ENCODE measurements around the gene SUGCT.

Gene SUGCT

DNA sequence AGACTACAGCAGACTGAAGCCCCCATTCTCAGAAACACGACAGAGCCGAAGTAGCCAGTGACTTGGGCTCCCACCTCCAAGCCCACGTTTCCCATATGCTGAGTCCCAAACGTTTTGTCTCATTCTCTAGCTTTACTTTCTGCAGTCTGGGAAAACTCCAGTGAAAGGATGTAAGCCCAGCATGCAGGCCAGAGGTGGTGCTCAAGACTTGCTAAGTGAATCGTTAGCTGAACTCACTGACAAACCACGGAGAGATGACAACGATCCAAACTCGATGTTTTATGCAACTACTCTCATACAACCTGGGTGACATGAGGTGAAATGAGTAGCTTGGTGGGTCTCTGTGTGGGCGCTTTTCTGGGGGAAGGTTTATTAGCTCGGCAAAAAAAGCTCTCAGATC, 731.8 kb downstream of the SUGCT start:
- DNase-seq (ENCODE audit: low read depth in 2 of 2): no peak

DNA sequence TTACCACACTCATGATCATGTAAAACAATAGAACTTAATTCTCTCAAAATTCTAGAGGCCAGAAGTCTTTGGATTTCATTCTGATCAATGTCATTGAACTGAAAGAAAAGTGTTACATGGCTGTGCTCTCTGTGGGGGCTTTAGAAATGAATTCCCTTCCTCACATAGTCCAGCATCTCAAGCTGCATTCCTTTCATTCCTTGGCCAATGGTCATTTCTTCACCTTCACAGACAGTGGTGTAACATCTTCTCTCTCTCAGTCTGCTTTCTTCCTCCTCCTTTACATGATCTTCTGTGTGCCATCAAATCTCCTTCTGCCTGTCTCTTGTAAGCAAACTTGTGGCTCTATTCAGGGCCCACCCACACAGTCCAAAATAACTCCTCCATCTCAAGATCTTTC, 735.3 kb downstream of the SUGCT start:
- DNase-seq (ENCODE audit: low read depth in 2 of 2): no peak

DNA sequence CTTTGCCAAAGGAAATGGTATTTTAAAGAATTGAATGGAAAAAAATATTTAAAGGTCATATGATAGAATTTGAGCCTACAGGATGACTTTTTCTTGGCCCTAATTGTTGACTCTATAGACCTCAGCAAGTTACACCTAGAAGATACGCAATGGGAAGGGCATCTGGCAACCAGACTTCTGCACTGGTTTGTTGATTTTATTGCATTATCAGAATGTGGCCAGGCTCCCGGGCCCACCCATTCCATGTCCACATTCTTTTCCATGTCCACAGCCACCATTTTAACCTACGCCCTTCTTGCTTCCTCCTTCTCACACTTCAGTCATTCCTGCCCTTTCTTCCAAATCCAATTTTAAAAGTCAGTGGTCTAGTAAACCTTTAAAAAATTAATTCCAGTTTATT, 738.4 kb downstream of the SUGCT start:
- DNase-seq (ENCODE audit: low read depth in 2 of 2): no peak

DNA sequence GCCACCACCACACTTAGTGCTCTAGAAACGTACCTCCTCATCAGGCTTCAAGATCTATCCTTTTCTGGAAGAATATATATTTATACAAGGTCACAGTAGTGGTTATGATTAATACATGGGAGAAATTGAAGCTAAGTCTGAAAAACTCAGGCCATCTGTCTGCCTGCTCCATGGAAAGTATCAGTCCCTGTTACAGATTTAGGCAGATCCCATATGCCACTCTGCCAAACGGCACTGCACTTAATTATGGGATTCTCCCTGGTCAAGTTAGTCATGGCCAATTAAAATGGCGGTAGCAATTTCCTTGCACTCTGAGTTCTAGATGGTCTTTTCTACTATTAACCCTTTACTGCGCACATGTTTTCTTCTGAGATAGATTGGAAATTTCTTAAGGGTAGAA, 740.0 kb downstream of the SUGCT start:
- DNase-seq (ENCODE audit: low read depth in 2 of 2): no peak

- no peak for DNase-seq (ENCODE audit: low read depth in 2 of 2)
These were observed 741.8 kb downstream of the SUGCT start for GRCh38 chr7:40876601-40877000.

DNA sequence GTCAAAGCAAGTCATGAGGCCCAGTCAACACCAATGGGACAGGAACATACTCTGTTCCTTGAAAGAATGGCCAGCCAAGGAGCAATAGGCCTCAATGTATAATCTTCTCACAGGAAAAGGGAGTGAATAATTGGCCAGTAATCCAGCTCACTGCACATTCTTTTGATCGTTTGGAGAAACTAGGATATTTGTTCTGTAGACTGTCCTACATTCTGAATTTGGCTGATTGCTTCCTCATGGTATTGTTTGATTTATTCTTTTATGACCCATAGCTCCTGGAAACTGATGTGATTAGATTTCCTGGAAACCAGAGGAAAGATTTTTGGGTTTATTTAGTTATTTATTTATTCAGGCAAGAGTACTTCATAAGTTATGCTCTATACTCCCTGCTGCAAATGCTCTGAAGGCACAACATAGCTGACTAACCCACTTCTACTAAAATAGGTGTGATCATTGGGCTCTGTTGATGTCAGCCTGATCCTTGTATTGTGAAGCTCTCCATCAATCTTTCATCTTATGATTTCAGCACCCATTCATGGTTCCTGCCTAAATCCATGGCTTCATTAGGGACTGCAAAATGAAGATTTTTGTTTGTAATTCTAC, 745.2 kb downstream of the SUGCT start:
- DNase-seq (ENCODE audit: low read depth in 2 of 2): no peak

GRCh38 chr7:40880581-40880980, 745.8 kb downstream of the SUGCT start:
- DNase-seq (ENCODE audit: low read depth in 2 of 2): no peak

DNA sequence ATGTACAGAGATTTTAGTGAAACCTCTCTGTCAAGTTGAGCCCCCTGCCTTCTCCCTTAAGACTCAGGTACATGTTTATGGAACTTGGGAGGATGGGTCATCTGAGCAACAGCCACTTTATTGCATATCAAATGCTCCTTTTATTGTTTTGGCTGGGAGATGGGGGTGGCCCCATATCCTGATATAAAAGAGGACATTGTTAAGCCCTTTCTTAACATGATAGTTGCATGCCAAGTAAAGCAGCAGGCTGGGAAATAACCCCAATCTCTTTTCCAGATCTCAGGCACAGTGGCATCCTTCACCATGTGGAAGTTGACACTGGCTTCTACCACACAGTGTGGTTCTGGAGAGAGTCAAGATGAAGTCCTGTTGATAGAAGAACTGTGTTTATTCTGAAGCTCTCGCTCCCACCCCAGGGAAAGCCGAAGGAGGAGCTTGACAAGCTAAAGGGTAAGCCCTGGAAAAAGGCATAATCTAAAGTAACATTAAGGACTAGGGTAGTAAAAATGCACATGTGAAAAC, 746.7 kb downstream of the SUGCT start:
- DNase-seq (ENCODE audit: low read depth in 2 of 2): no peak

DNA sequence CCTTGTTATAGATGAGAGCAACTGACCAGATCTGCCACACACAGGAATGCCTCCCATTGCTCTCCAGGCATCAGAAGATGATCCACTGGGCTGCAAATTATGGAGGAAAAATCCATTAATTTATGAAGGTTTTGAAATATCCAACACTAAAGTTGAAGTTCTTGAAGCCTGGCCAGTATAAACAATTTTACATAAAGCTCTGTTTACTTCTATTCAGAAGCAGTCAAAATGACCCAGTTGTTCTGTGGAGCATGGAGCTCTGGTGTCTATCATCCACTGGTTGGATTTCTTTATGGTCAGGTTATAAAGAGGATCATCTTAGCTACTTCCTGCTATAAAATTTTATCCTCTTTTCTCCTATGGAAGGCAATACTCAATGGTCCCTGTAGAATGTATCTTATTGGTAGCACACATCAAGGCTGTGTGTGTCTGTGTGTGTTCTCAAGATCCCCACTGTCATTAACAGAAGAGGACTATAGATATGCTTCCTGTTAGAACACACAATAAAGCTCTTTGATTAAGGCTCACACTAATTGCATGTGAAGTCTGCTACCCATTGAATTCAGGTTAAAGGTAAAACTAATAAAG, 747.4 kb downstream of the SUGCT start:
- DNase-seq (ENCODE audit: low read depth in 2 of 2): no peak

DNA sequence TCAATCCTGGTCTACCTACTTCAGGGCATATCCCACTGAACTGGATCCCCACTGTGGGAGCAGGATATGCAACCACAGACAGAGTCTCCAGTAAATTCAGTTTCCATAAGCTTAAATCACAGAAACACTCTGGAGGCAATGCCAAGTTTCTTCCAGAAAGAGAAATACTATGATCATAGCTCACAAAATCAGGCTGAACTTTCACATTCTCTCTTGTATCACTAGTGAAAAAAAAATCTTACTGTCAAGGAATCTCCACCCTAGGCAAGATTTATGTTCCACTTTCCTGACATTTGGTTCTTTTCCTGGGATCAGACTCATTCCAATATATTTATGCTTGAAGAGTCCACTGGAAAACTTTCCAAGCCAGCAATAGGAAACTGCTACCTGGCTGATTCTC, 749.0 kb downstream of the SUGCT start:
- no peak for DNase-seq (ENCODE audit: low read depth in 2 of 2)

GRCh38 chr7:40884241-40884640, 749.4 kb downstream of the SUGCT start:
- DNase-seq (ENCODE audit: low read depth in 2 of 2): no peak

GRCh38 chr7:40885503-40885902, 750.7 kb downstream of the SUGCT start:
- DNase-seq (ENCODE audit: low read depth in 2 of 2): no peak

GRCh38 chr7:40887099-40887498, 752.3 kb downstream of the SUGCT start:
- no peak for DNase-seq (ENCODE audit: low read depth in 2 of 2)

DNA sequence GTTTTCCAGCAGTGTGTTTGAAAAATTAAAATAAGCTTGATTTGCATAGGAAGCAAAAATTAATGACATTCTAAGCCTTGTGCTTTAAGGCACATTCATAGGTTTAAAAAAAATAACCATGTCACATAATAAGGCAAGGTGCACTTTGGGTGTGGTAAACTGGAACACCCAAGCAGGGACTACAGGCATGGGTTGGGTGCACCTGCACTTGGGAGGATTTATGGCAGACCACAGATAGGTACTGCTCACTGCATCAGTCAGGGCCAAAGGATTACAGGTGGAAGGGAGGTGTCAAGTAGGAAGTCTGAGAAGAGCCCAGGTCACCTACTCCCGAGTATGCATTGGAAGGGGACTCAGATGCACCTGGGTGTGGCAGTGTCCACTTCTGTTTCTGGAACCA, 753.7 kb downstream of the SUGCT start:
- DNase-seq (ENCODE audit: low read depth in 2 of 2): no peak

- DNase-seq (ENCODE audit: low read depth in 2 of 2): no peak
These were observed 754.3 kb downstream of the SUGCT start for GRCh38 chr7:40889099-40889498.

DNA sequence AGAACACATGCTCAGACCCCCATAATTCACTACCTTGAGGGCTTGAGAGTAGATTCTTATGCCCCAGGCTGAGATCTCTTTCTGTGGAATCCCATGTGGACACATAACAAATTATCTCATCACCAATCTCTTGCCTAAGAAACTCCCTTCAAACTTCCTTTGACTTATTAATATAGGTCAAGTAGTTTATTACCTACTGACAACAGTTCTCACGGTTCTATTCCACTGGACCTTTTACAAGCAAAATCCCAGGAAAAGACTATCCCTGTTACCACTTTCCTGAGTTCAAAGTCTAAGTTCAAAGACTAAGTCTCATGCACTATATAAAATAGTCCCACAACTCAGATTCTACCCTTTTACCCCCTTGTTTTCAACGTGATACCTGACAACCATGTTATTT, 754.7 kb downstream of the SUGCT start:
- no peak for DNase-seq (ENCODE audit: low read depth in 2 of 2)

DNA sequence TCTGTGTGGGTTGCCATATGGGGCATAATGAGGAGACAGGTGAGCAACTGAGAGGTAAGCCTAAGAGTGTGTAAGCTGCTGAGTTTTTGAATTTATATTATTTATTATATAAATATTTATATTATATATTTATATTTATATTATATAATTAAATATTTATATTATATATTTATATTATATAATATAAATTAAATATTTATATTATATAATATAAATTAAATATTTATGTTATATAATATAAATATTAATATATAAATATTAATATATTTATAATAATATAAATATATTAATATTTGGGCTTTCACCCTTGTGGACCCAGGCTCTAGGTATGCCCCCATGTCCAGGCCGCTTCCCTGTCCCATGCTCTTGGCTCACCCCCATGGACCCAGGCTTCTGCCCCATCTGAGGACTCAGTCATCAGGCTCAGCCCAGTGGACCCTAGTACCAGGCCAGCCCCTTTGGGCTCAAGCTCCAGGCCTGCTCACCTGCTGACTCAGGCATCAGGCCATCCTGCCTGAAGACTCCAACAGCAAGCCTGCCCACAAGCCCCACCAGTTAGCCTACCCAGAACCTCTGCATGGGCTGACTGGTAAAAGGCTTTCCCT, 755.4 kb downstream of the SUGCT start:
- no peak for DNase-seq (ENCODE audit: low read depth in 2 of 2)

DNA sequence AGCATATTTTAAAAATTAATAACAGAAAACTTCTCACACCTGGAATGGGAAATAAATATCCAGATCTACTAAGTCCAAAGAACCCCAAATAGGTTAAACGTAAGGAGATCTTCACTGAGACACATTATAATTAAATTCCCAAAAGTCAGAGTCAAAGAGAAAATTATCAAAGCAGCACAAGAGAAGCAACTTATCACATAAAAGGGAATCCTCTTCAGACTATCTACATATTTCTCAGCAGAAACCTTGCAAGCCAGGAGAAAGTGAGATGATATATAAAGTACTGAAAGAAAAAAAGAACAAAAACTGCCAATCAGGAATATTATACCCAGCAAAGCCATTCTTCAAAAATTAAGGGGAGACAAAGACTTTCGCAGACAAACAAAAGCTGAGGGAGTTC, 756.4 kb downstream of the SUGCT start:
- no peak for DNase-seq (ENCODE audit: low read depth in 2 of 2)

DNA sequence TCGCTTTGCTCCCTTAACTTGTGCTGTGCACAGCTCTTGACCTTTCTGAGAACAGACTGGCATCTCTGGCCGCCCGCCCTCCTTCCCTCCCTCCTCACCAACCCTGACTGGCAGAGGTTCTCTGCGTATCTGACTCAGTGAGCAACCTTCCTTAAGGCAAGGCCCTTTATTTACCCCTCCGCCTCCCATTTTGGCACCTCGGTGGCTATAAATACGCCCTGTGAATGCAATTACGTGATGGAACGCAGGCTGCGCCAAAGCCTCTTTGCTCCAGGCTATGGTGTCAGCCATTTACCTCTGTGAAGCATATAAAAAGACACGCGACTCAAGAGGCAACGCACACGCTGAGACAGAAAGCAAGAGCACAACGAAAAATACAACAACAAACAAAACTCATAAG, 764.3 kb downstream of the SUGCT start:
- no peak for DNase-seq (ENCODE audit: low read depth in 2 of 2)

GRCh38 chr7:40899636-40900507, 765.1 kb downstream of the SUGCT start:
- DNase-seq (ENCODE audit: low read depth in 2 of 2): no peak

GRCh38 chr7:40903872-40904271, 769.1 kb downstream of the SUGCT start:
- no peak for DNase-seq (ENCODE audit: low read depth in 2 of 2)

DNA sequence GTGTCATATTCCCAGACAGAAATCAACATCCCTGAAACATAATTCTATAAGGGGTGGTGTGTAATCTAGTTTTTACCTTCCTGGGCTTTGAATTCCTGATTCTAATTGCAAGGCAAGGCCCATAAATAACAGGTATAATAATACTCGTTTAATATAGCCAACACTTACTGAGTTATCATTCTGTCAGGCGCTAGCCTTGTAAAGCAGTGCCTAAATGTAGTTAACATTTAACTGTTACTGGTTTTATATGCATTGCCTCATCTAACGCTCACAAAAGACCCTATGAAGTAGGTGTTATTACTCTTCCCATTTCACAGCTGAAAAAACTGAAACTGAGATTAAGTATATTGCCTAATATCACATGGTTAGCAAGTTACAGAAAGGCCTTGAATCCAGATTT, 772.5 kb downstream of the SUGCT start:
- no peak for DNase-seq (ENCODE audit: low read depth in 2 of 2)
